Activated CD4-positive, alpha-beta T cell treated with anti-CD3 and anti-CD28 coated beads for 36 hours (primary cell): ENCODE data around the gene VIT. TPM values are rescaled to one million over a fixed set of nuclear protein-coding genes. Genes with fewer than 3 reads are reported as not detected.

Experiments
- ATAC-seq: fragments of 200-7000 bp; cut with Tn5 transposase; one replicate; pipeline ENCODE4 v1.10.0; 2021; ENCODE audit warnings: mild to moderate bottlenecking, moderate library complexity
- CTCF ChIA-PET: fragments of 350-600 bp; sonication (Branson Sonifier 250); formaldehyde crosslinking; loops from one replicate; lab custom pipeline; 2021; ENCODE audit warnings: antibody characterized with exemption; lab: Charles Lee
- POLR2A ChIA-PET: fragments of 350-600 bp; sonication (Branson Sonifier 250); formaldehyde crosslinking; loops from one replicate; lab custom pipeline; 2021; ENCODE audit warnings: antibody characterized with exemption, inconsistent platforms; lab: Charles Lee
- DNase-seq: peaks from one replicate; pipeline ENCODE4 v3.0.0-alpha.2; 2020
- H3K27ac Mint-ChIP-seq: one replicate; pipeline ENCODE4 v1.8.0; 2021; ENCODE audit warnings: mixed read lengths
- H3K27me3 Mint-ChIP-seq: one replicate; pipeline ENCODE4 v1.8.0; 2021; ENCODE audit warnings: mixed read lengths
- H3K36me3 Mint-ChIP-seq: one replicate; pipeline ENCODE4 v1.8.0; 2021; ENCODE audit warnings: low read depth, mixed read lengths
- H3K4me1 Mint-ChIP-seq: one replicate; pipeline ENCODE4 v1.8.0; 2021; ENCODE audit warnings: mixed read lengths
- H3K4me3 Mint-ChIP-seq: one replicate; pipeline ENCODE4 v1.8.0; 2021; ENCODE audit warnings: mild to moderate bottlenecking, moderate library complexity, mixed read lengths
- H3K9me3 Mint-ChIP-seq: one replicate; pipeline ENCODE4 v1.8.0; 2021; ENCODE audit warnings: low read depth, mixed read lengths
- intact Hi-C, 2 experiments: fragments of 100-400 bp; cut with DNase I in 1 of 2; cut with micrococcal nuclease in 1 of 2; formaldehyde crosslinking; loops; one replicate each; pipeline versions ENCODE4 v1.14.2 to v1.15.1; 2022 to 2024; cut with DNase I, micrococcal nuclease
- total RNA-seq, 2 experiments: library from RNA; stranded (reverse); gene quantifications; one replicate each; pipeline ENCODE4 v1.2.3, GENCODE V29; 2021

VIT gene
- total RNA-seq, 2 experiments from 2014 or later, result not detected

GRCh38 chr2:36773947-36774346, 77.4 kb downstream of the VIT start:
- Mint-ChIP-seq H3K27ac (no peak overlapping the region), H3K4me1 (peaks cover 2% of the 10 kb centered on the region), H3K27me3 (peaks cover 3% of the 10 kb centered on the region), H3K9me3 (no peaks in the 10 kb centered on the region), H3K36me3 (no peaks in the 10 kb centered on the region), H3K4me3 (no peak overlapping the region)
- intact Hi-C loops, result loop anchor here in 1 of 2 experiments (5.0 kb wide), 1 partner anchor 422 kb away; no protein-coding TSS in a partner anchor
- DNase-seq (no peak), ATAC-seq (no peak)
- ChIA-PET CTCF (interaction anchor here (0.9 to 2.5 kb wide), 3 partner anchors 11 to 76 kb away, joined by 3 to 19 read pairs (median 4); no protein-coding TSS in a partner anchor), POLR2A (no interaction called here)

GRCh38 chr2:36775261-36775660, 78.8 kb downstream of the VIT start:
- ChIA-PET POLR2A (interaction anchor here (0.6 kb wide), 1 partner anchor 74 kb away, joined by 3 read pairs; no protein-coding TSS in a partner anchor), CTCF (interaction anchor here (0.9 to 2.5 kb wide), 4 partner anchors 10 to 1118 kb away, joined by 3 to 19 read pairs (median 4); no protein-coding TSS in a partner anchor)
- H3K4me3 Mint-ChIP-seq, result no peak overlapping the region
- no peaks in the 10 kb centered on the region for H3K36me3 Mint-ChIP-seq
- H3K4me1 Mint-ChIP-seq, result peaks cover 2% of the 10 kb centered on the region
- ATAC-seq, result no peak
- intact Hi-C loops, result no loop called here
- no peak overlapping the region for H3K27ac Mint-ChIP-seq
- no peak for DNase-seq
- peaks cover under 1% of the 10 kb centered on the region for H3K27me3 Mint-ChIP-seq
- H3K9me3 Mint-ChIP-seq, result no peaks in the 10 kb centered on the region

DNA sequence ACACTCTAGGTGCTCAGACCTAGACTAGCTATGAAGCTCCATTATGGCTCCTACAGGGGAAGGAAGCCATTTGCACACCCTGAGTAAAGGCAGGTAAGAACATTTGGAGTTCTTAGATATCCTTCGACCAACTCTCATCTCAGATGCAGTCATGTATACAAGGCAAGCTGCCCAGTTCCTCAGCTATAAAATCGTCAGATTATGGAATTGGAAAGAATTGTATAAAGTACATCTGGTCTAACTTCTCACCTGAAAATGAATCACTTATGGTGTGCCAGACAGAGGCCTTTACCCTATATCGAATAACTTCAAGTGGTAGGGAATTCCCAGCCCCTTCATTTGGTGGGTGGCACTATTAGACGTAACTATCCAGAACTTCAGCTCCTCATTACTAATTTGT, 79.3 kb downstream of the VIT start:
- DNase-seq, result no peak
- Mint-ChIP-seq H3K4me1 (peaks cover 2% of the 10 kb centered on the region), H3K27ac (no peak overlapping the region), H3K36me3 (no peaks in the 10 kb centered on the region), H3K9me3 (no peaks in the 10 kb centered on the region), H3K4me3 (no peak overlapping the region), H3K27me3 (no peaks in the 10 kb centered on the region)
- no peak for ATAC-seq
- POLR2A ChIA-PET, result no interaction called here
- intact Hi-C loops, result no loop called here
- CTCF ChIA-PET, result interaction anchor here (0.9 to 2.5 kb wide), 5 partner anchors 9 to 1117 kb away, joined by 3 to 19 read pairs (median 3); no protein-coding TSS in a partner anchor

DNA sequence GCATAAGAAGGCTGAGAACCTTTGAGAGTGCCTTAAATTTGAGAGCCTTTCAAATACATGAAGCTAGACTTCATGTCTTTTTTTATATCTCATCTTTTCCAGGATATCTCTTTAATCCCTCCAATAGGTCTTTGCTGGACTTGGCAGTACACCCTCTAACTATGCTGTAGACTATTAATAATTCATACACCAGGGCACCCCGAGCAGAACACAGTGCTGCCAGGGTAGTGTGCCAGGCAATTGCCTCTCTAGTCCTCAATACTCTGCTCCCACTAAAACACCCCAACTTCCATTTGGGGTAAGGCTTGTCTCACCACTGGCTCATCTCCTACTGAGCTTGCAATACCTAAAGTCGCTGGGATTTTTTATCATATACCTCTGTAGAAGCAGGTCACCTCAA, 80.8 kb downstream of the VIT start:
- Mint-ChIP-seq H3K4me1 (no peaks in the 10 kb centered on the region), H3K36me3 (no peaks in the 10 kb centered on the region), H3K9me3 (no peaks in the 10 kb centered on the region), H3K4me3 (no peak overlapping the region), H3K27me3 (peaks cover 3% of the 10 kb centered on the region), H3K27ac (no peak overlapping the region)
- intact Hi-C loops, result no loop called here
- ChIA-PET CTCF (interaction anchor here (0.6 to 11.0 kb wide), 2 partner anchors 21 to 49 kb away, joined by 4 to 138 read pairs; no protein-coding TSS in a partner anchor), POLR2A (no interaction called here)
- ATAC-seq, result no peak
- no peak for DNase-seq

DNA sequence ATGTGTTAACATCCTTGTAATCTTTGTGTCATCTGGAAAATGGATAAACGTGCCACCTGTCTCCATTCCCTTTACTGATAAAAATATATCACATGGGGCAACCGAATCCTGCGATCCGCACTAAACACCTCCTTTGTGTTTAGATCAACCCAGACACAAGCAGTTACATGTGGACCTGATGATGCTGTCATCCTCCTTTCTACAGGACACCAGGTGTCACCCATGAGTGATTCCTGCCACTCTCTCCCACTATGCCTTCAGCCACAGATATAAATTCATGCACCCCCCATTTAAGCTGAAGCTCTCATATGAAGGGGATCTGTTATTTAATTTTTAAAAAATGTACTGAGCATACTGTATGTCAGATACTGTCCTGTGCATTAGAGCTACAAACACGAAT, 81.3 kb downstream of the VIT start:
- no peaks in the 10 kb centered on the region for H3K36me3 Mint-ChIP-seq
- H3K9me3 Mint-ChIP-seq, result no peaks in the 10 kb centered on the region
- no peaks in the 10 kb centered on the region for H3K4me1 Mint-ChIP-seq
- intact Hi-C loops, result no loop called here
- no peak overlapping the region for H3K4me3 Mint-ChIP-seq
- ChIA-PET POLR2A (no interaction called here), CTCF (interaction anchor here (0.6 to 11.0 kb wide), 2 partner anchors 21 to 49 kb away, joined by 4 to 138 read pairs; no protein-coding TSS in a partner anchor)
- DNase-seq (no peak), ATAC-seq (no peak)
- peaks cover 3% of the 10 kb centered on the region for H3K27me3 Mint-ChIP-seq
- no peak overlapping the region for H3K27ac Mint-ChIP-seq

DNA sequence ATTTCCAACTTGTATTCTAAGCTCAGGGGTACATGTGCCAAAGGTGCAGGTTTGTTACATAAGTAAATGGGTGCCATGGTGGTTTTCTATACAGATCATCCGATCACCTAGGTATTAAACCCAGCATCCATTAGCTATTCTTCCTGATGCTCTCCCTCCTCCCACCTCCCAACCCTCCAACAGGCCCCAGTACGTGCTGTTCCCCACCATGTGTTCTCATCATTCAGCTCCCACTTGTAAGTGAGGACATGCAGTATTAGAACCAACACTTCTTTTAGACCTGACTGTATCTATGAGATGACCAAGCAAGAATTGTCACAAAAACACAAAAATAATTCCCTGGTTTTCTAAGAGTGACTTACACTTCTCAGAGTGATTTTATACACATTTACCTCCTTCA, 83.0 kb downstream of the VIT start:
- DNase-seq (no peak), ATAC-seq (no peak)
- intact Hi-C loops, result loop anchor here in 1 of 2 experiments (1.0 kb wide), 1 partner anchor 247 kb away; no protein-coding TSS in a partner anchor
- H3K4me3 Mint-ChIP-seq, result no peak overlapping the region
- H3K27ac Mint-ChIP-seq, result no peak overlapping the region
- H3K9me3 Mint-ChIP-seq, result no peaks in the 10 kb centered on the region
- peaks cover 10% of the 10 kb centered on the region for H3K27me3 Mint-ChIP-seq
- POLR2A ChIA-PET, result no interaction called here
- CTCF ChIA-PET, result interaction anchor here (0.6 to 11.0 kb wide), 11 partner anchors 8 to 390 kb away, joined by 3 to 138 read pairs (median 4); no protein-coding TSS in a partner anchor
- H3K4me1 Mint-ChIP-seq, result no peaks in the 10 kb centered on the region
- H3K36me3 Mint-ChIP-seq, result no peaks in the 10 kb centered on the region

DNA sequence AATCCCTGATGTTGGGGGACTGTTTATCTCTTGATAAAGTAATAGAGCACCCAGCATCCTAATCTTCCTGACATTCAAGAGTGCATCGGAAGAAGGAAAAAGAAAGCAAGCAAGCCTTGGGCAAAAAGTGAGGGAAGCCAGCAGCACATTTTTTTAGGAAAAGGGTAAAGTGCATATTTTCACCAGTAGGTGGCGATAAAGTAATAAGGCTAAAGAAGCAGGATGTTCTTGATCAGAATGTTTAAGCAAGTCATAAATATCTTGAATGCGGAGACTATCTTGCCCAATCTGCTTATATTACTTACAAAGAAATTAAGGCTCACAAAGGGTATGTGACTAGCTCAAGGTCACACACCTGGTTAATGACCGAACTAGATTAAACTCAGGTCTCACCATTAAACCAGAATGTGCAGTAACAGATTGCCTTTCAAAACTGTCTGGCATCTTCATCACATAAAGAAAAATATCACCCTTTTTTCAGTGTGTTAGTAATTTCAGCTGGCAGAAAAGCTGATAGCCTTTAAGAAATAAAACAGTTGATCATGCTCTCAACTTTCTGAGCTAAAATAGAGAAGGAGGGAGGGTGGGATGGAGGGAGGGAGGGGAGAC, 83.8 kb downstream of the VIT start:
- H3K4me1 Mint-ChIP-seq, result peaks cover 3% of the 10 kb centered on the region

DNA sequence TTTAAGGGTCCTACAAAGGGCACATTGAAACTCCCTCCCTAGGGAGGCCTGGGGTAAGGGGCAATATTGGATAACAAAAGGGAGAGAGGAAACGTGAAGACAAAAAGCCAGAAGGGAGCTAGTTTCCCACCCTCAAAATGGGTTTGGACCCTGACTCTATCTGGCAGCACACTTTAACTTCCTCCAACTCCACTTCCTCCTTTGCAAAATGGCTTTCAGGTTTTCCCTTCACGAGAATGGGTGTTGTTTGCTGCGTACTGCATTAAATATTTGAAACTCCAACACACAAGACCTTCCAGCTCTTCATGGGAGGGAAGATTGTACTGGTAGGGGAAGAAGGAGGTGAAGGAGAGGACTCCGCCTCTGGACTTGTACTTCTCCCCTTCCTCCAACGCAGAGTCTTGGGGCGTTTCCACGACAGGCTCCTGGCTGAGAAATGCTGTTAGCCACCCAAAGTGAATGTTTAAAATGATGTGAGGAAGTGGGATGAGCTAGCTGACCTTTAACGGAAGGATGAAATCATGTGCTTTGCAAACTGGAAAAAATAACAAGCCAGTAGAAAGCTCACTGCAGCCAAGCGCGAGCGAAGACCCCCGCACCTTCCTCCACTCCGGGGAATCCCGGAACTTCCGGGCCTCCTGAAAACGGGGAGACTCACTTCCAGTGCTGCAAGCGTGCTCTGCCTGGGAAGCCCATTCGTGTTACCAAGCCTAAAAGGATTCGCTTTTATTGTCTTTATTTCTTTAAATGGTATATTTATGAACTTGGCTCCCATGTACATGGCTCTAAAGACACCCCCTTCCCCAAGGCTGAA, 85.6 kb downstream of the VIT start:
- CTCF ChIA-PET, result interaction anchor here (1.1 to 11.0 kb wide), 6 partner anchors 10 to 224 kb away, joined by 3 to 138 read pairs (median 5); no protein-coding TSS in a partner anchor
- H3K4me3 Mint-ChIP-seq, result no peak overlapping the region
- intact Hi-C loops, result loop anchor here (2.0 to 10.0 kb wide), 3 partner anchors 137 to 473 kb away; partner anchors contain the start of gene CRIM1 (in 1 of the 2)
- DNase-seq (no peak), ATAC-seq (no peak)
- no peak overlapping the region for H3K27ac Mint-ChIP-seq
- no peaks in the 10 kb centered on the region for H3K36me3 Mint-ChIP-seq
- H3K9me3 Mint-ChIP-seq, result no peaks in the 10 kb centered on the region
- H3K4me1 Mint-ChIP-seq, result peaks cover 3% of the 10 kb centered on the region
- POLR2A ChIA-PET, result no interaction called here
- peaks cover 11% of the 10 kb centered on the region for H3K27me3 Mint-ChIP-seq

More for the DNA sequence above, 83.8 kb downstream of the VIT start:
- intact Hi-C loops, result loop anchor here (1.0 to 10.0 kb wide), 4 partner anchors 138 to 474 kb away; partner anchors contain the start of gene CRIM1 (in 1 of the 2)
- H3K27me3 Mint-ChIP-seq, result peaks cover 10% of the 10 kb centered on the region
- CTCF ChIA-PET, result interaction anchor here (0.8 to 11.0 kb wide), 12 partner anchors 8 to 297 kb away, joined by 3 to 138 read pairs (median 4); no protein-coding TSS in a partner anchor
- H3K9me3 Mint-ChIP-seq, result no peaks in the 10 kb centered on the region
- POLR2A ChIA-PET, result no interaction called here
- peak; percentile 55 for ATAC-seq
- H3K4me3 Mint-ChIP-seq, result no peak overlapping the region
- no peak overlapping the region for H3K27ac Mint-ChIP-seq
- no peak for DNase-seq
- H3K36me3 Mint-ChIP-seq, result no peaks in the 10 kb centered on the region

DNA sequence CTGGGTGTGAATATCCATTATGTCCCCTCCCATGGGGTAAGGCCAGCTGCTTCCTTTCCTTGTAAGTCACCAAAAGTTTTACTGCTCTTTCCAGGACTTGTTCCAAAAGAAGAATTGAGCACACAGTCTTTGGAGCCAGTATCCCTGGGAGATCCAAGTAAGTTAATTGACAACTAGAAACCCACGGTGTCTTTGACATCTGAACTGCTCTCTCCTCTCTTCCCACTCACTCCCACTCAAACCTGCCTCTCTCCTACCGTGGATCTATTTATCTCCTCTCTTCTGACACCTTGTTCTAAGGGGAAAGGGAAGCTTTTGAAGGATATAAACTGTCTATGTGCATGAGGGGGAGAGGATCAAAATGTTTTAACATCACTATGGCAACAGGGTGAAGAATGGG, 86.7 kb downstream of the VIT start:
- peaks cover 11% of the 10 kb centered on the region for H3K27me3 Mint-ChIP-seq
- no peaks in the 10 kb centered on the region for H3K9me3 Mint-ChIP-seq
- ChIA-PET CTCF (interaction anchor here (0.7 to 11.0 kb wide), 5 partner anchors 10 to 204 kb away, joined by 3 to 138 read pairs (median 6); no protein-coding TSS in a partner anchor), POLR2A (no interaction called here)
- H3K4me1 Mint-ChIP-seq, result peaks cover 3% of the 10 kb centered on the region
- H3K4me3 Mint-ChIP-seq, result no peak overlapping the region
- H3K27ac Mint-ChIP-seq, result no peak overlapping the region
- ATAC-seq (no peak), DNase-seq (no peak)
- no peaks in the 10 kb centered on the region for H3K36me3 Mint-ChIP-seq
- intact Hi-C loops, result loop anchor here (10.0 kb wide), 2 partner anchors 428 to 472 kb away; partner anchors contain the start of gene CRIM1 (in 1 of the 2)

- ATAC-seq, result peak; percentile 87
- Mint-ChIP-seq H3K27ac (no peak overlapping the region), H3K4me3 (no peak overlapping the region), H3K27me3 (peaks cover 16% of the 10 kb centered on the region), H3K4me1 (peaks cover 3% of the 10 kb centered on the region), H3K9me3 (no peaks in the 10 kb centered on the region), H3K36me3 (no peaks in the 10 kb centered on the region)
- DNase-seq, result peak; percentile 76
- CTCF ChIA-PET, result interaction anchor here (0.6 to 11.0 kb wide), 18 partner anchors 11 to 1089 kb away, joined by 3 to 138 read pairs (median 3); no protein-coding TSS in a partner anchor
- intact Hi-C loops, result loop anchor here (5.0 to 10.0 kb wide), 3 partner anchors 430 to 470 kb away; partner anchors contain the start of gene CRIM1 (in 1 of the 2)
- POLR2A ChIA-PET, result no interaction called here
Observed at GRCh38 chr2:36785179-36785795, 88.8 kb downstream of the VIT start.
